ENCODE results near the gene HMGB2.

The HMGB2 gene

GRCh38 chr4:173288296-173288695 lies 45.9 kb downstream of the HMGB2 start:
- DNase-seq (ENCODE audit: low spot score) = peak; percentile 94

- DNase-seq (ENCODE audit: low spot score) = no peak
Measured at GRCh38 chr4:173287486-173287885, 46.7 kb downstream of the HMGB2 start.

GRCh38 chr4:173284463-173284862 lies 49.7 kb downstream of the HMGB2 start:
- DNase-seq (ENCODE audit: low spot score) = no peak

DNA sequence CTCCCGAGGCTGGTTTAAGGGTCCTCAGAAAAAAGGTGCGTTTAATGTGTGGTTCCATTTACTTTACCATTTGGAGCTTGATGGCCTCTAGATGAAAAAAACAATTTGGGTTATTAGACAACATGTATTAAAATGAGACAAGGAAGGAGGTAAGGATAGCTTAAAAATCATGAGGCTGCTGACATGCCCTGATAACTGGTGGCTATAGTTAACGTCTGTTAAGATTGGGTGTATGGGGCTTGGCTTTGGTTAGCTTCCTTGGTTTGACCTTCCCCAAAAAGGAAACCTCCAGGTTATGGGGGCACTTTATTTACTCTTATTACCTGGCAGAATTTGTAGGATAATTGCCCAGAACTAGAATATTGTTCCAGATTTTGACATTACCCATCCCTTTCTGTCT lies 51.5 kb downstream of the HMGB2 start:
- DNase-seq (ENCODE audit: low spot score) = no peak

GRCh38 chr4:173282256-173282562 lies 51.9 kb downstream of the HMGB2 start:
- no peak for DNase-seq (ENCODE audit: low spot score)

GRCh38 chr4:173281406-173282255 lies 52.5 kb downstream of the HMGB2 start:
- DNase-seq (ENCODE audit: low spot score) = peak; percentile 23

Measured in hematopoietic multipotent progenitor cell treated with erythropoietin and hydrocortisone succinate and interleukin-3 and kit ligand, for 17 days (in vitro differentiated cells).